Activated T-cell treated with anti-CD3 and anti-CD28 coated beads, Interleukin-2, amount 50 U/mL, for 4 hours (primary cell): ENCODE data around the gene TBC1D20. TPM values are rescaled to one million over a fixed set of nuclear protein-coding genes. Genes with fewer than 3 reads are reported as not detected.

Experiments
- ATAC-seq, 2 donors: fragments of 200-7000 bp; cut with Tn5 transposase; one replicate each; pipeline ENCODE4 v1.10.0; 2021
- DNase-seq: peaks from one replicate; pipeline ENCODE4 v3.0.0-alpha.2; 2020
- H3K27me3 Mint-ChIP-seq: one replicate; pipeline ENCODE4 v1.8.0; 2021; ENCODE audit warnings: low read depth, mixed read lengths
- H3K36me3 Mint-ChIP-seq: one replicate; pipeline ENCODE4 v1.8.0; 2022; ENCODE audit warnings: mixed read lengths; ENCODE audit not compliant: insufficient read depth
- H3K4me1 Mint-ChIP-seq: one replicate; pipeline ENCODE4 v1.8.0; 2021; ENCODE audit warnings: low read depth, mixed read lengths
- H3K4me3 Mint-ChIP-seq: one replicate; pipeline ENCODE4 v1.8.0; 2021; ENCODE audit warnings: mild to moderate bottlenecking, moderate library complexity, mixed read lengths
- H3K9me3 Mint-ChIP-seq: one replicate; pipeline ENCODE4 v1.8.0; 2021; ENCODE audit warnings: mixed read lengths
- total RNA-seq, 3 donors: library from RNA; stranded (reverse); gene quantifications; one replicate each; pipeline ENCODE4 v1.2.1, GENCODE V29; 2021

Gene TBC1D20
- total RNA-seq, 3 donors from 2014 or later, result 21.2 to 25.5 (median 23.9) TPM

DNA sequence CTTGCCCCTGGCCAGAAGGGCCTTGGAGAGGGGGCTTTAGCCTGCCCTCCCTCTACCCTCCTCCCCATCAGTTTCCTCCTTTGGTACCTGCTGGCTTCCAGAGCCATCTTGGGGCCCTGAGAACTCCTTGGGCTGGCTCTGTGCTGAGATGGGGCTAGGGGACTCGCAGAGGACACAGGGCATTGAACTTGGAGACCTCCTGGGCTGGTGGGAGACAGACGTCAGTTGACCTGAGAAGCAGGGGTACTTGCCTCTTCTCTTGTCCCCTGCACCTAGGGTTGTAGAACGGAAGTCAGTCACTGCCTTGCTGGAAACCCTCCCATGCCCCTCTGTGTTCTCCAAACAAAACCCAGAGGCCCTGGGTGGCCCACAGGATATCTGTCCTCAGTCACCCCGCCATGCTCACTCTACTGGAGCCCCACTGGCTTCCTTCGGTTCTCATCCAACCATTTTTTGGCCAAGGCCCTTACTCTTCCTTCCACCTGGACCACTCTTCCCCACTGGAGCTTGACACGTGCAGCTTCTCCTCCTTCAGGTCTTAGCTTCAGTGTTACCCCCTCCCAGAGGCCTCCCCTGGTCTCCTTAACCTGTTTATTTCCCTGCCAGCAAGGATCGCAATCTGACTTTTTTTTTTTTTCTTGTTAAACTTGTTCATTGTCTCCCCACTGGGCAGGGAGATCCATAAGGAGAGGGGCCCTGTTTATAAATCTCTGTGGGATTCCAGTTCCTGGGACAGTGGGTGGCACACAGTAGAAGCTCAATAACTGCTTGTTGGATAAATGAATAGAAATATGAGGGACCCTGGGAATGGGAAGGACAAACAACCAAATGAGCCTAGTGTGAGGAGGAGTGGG, 53.3 kb downstream of the TBC1D20 start:
- ATAC-seq (peak; percentile 24 to 25), DNase-seq (no peak)
- no peaks in the 10 kb centered on the region for H3K27me3 Mint-ChIP-seq
- H3K36me3 Mint-ChIP-seq, result peaks cover 36% of the 10 kb centered on the region
- peak overlapping the region; percentile 97 for H3K4me3 Mint-ChIP-seq
- peaks cover 55% of the 10 kb centered on the region for H3K4me1 Mint-ChIP-seq
- no peaks in the 10 kb centered on the region for H3K9me3 Mint-ChIP-seq

DNA sequence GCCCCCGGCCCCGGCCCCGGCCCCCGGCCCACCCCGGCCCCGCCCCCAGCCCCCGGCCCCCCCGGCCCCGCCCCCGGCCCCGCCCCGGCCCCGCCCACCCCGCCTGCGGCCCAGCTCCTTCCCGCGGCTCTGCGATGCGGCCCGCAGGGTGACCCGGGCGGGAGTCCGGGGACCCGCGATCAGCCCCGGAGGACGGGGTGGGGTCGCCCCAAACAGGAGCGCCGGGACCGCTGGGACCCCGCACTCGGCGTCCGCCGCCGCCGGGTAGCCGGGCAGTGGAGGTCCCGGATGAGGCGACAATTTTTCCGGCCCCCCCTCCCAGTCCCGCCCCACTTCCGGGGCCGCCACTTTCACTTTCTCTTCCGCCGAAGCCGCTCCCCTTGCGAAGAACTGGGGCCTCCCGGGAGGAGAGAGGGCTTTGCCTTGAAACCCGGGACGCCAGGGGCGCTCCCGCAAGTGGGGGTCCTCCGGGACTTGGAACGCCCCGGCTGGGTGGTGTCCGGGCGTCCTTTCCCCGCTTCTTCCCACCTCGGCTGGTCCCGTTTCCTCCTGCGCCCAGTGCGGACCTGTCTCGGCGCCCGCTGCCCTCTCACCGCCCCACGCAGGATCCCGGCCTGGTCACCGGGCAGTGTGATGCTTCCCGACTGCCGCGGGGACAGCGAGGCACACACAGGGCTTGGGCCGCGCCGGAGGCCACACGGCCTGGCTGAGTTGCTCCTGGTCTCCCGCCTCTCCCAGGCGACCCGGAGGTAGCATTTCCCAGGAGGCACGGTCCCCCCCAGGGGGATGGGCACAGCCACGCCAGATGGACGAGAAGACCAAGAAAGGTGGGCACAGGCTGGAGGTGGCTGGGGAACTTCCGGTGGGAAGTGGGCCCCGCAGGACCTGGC, 54.1 kb downstream of the TBC1D20 start, which contains the start of gene RBCK1:
RBCK1 (plus strand) TSS at position 347 of the 890 bp plus-strand sequence; CDS start at position 806, 459 bp downstream.
- DNase-seq (peak; percentile 85), ATAC-seq (peak; percentile 80 to 82)
- H3K36me3 Mint-ChIP-seq, result peaks cover 32% of the 10 kb centered on the region
- H3K9me3 Mint-ChIP-seq, result no peaks in the 10 kb centered on the region
- peak within 1 kb of the TSS; percentile 97 for H3K4me3 Mint-ChIP-seq
- no peaks in the 10 kb centered on the region for H3K27me3 Mint-ChIP-seq
- peaks cover 46% of the 10 kb centered on the region for H3K4me1 Mint-ChIP-seq

DNA sequence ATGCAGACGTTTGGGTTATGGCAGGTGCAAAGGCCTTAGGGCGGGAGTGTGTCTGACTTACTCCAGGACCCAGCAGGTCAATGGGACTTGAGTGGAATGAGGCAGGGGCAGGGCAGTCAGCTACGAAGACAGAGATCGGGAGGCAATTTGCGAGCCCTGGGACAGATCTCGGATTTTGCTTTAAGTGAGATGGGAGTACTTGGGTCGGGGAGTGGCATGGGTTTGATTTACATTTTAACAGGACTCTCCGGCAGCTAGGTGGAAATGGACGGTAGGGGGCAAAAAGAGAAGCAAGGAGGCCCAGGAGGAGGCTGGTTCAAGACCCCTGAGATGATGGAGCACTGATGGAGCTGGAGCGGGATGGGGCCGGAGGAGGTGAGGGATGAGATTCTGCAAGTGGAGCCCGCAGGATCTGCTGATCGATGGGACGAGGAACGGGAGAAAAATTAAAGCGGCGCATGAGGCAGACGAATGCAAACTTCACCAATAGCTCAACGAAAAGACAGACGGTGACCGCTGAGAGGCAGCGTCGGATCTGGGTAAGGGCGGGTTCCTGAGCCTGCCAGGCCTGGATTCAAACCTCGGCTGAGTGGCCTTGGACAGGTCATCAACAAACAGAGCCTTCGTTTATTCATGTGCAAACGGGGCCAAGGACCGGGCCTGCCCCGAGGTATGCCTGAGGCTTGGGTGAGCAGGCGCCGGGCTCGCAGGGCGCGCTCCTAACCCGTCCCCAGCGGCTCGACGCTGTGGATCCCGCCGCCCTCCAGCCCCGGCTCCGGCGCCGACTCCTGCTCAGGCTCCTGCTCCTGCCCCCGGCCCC, 55.0 kb downstream of the TBC1D20 start:
- Mint-ChIP-seq H3K9me3 (no peaks in the 10 kb centered on the region), H3K27me3 (no peaks in the 10 kb centered on the region), H3K36me3 (peaks cover 27% of the 10 kb centered on the region), H3K4me1 (peaks cover 44% of the 10 kb centered on the region), H3K4me3 (peak overlapping the region; percentile 80)
- ATAC-seq (peak; percentile 75 to 82), DNase-seq (peak; percentile 55)

DNA sequence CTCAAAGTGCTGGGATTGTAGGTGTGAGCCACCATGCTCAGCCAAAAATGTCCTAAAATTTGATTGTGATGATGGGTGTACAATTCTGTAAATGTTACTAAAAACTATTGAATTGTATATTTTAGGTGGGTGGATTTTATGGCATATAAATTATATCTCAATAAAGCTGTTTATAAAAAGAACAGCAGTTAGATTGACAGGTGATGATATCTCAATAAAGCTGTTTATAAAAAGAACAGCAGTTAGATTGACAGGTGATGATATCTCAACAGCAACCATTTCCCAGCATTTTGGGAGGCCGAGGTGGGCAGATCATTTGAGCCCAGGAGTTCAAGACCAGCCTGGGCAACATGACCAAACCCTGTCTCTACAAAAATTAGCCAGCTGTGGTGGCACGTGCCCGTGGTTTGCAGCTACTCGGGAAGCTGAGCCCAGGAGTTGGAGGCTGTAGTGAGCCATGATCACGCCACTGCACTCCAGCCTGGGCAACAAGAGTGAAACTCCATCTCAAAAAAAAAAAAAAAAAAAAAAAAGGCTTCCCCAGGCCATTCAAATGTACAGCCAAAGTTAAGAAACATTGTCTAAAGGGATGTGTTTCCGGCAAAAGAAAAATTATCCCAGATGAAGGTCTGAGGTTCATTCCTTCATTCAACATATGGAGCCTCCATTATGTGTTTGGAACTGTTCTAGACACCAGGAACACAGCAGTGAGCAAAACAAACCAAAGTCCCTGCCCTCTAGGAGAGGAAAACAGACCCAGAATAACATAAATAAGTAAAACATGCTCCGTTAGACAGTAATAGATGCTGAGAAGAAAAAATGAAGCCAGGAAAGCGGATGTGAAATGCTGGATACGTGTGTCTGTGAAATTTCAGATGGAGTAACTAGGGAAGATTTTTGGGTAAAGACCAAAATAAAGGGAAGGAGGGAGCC, 55.9 kb downstream of the TBC1D20 start:
- Mint-ChIP-seq H3K36me3 (peaks cover 20% of the 10 kb centered on the region), H3K27me3 (no peaks in the 10 kb centered on the region), H3K4me1 (peaks cover 44% of the 10 kb centered on the region), H3K9me3 (no peaks in the 10 kb centered on the region), H3K4me3 (peak overlapping the region; percentile 80)
- DNase-seq (no peak), ATAC-seq (no peak)

DNA sequence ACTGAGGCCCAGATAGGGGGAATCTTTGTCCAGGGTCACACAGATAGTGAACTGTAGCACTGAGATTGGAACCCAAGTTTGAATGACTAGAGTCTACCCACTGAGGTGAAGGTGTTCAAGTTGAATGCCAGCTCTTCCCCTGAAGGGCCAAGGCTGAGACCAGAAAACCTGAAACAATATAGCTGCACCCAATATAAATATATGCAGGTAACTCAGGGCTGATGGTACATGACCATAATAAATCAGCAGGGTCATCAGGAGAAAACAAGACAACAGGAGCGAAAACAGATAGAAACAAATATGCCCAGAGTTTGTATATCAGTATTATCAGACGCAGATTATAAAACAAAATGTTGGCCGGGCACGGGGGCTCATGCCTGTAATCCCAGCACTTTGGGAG, 58.2 kb downstream of the TBC1D20 start:
- DNase-seq (no peak), ATAC-seq (no peak)
- H3K27me3 Mint-ChIP-seq, result no peaks in the 10 kb centered on the region
- H3K36me3 Mint-ChIP-seq, result peaks cover under 1% of the 10 kb centered on the region
- H3K4me3 Mint-ChIP-seq, result no peak overlapping the region
- H3K9me3 Mint-ChIP-seq, result no peaks in the 10 kb centered on the region
- H3K4me1 Mint-ChIP-seq, result peaks cover 26% of the 10 kb centered on the region

DNA sequence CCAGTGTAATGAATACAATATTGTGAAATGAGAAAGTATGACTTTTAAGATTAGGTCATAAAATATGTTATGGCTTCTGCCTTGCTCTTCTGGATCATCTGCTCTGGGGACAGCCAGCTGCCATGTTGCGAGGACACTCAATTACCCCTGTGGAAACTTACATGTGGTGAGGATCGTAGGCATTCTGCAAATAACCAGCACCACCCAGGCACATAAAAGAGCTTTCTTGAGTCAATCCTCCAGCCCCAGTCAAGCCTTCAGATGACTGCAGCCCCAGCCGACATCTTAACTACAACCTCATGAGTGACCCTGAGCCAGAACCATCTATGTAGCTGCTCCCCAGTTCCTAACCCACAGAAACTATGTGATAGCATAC, 58.8 kb downstream of the TBC1D20 start:
- Mint-ChIP-seq H3K4me3 (no peak overlapping the region), H3K4me1 (peaks cover 24% of the 10 kb centered on the region), H3K36me3 (peaks cover 1% of the 10 kb centered on the region), H3K27me3 (no peaks in the 10 kb centered on the region), H3K9me3 (no peaks in the 10 kb centered on the region)
- DNase-seq, result no peak
- ATAC-seq, result no peak

DNA sequence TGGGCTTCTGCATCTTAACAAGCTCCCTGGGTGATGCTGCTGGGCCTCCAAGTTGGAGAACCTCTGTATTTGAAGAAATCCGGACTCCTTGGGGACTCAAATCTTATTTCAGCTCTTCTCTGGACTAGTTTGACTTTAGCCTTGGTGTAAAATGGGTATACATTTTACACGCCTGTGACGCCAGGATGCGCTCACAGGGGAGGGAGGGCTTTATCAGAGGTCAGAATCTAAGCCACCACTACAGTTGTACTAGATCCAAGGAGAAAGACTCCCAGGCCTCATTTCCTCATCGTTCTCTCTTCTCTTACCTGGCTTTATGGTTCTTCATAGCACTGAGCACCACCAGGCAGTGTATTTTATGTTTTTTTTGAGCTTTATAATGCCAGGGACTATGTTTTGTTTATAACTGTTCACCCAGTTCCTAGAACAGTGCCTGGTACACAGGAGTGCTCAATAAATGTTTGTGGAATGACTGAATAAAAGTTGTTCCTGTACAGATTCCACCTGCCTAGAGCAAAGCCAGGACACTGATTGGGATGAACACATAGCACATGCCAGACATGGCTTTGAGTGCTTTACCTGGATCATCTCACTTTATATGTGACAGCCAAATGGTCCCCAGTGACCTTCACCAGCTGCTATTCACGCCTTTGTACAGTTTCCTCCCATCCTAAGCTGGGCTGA, 59.3 kb downstream of the TBC1D20 start:
- ATAC-seq (no peak), DNase-seq (no peak)
- peaks cover 24% of the 10 kb centered on the region for H3K4me1 Mint-ChIP-seq
- H3K27me3 Mint-ChIP-seq, result no peaks in the 10 kb centered on the region
- no peaks in the 10 kb centered on the region for H3K9me3 Mint-ChIP-seq
- peaks cover 3% of the 10 kb centered on the region for H3K36me3 Mint-ChIP-seq
- no peak overlapping the region for H3K4me3 Mint-ChIP-seq

DNA sequence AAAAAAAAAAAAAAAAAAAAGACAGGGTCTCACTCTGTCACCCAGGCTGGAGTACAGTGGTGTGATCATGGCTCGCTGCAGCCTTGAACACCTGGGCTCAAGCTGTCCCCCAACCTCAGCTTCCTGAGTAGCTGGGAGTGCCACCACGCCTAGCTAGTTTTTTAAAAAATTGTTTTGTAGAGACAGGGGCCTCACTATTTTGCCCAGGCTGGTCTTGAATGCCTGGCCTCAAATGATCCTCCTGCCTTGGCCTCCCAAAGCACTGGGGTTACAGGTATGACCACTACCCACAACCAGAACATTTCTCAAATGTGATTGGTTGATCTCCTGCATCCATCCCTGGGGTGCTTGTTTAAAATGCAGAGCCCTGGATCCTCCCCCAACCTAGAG, 59.8 kb downstream of the TBC1D20 start:
- no peaks in the 10 kb centered on the region for H3K27me3 Mint-ChIP-seq
- no peaks in the 10 kb centered on the region for H3K9me3 Mint-ChIP-seq
- ATAC-seq, result no peak
- DNase-seq, result no peak
- H3K4me1 Mint-ChIP-seq, result peaks cover 24% of the 10 kb centered on the region
- H3K4me3 Mint-ChIP-seq, result no peak overlapping the region
- peaks cover 4% of the 10 kb centered on the region for H3K36me3 Mint-ChIP-seq

DNA sequence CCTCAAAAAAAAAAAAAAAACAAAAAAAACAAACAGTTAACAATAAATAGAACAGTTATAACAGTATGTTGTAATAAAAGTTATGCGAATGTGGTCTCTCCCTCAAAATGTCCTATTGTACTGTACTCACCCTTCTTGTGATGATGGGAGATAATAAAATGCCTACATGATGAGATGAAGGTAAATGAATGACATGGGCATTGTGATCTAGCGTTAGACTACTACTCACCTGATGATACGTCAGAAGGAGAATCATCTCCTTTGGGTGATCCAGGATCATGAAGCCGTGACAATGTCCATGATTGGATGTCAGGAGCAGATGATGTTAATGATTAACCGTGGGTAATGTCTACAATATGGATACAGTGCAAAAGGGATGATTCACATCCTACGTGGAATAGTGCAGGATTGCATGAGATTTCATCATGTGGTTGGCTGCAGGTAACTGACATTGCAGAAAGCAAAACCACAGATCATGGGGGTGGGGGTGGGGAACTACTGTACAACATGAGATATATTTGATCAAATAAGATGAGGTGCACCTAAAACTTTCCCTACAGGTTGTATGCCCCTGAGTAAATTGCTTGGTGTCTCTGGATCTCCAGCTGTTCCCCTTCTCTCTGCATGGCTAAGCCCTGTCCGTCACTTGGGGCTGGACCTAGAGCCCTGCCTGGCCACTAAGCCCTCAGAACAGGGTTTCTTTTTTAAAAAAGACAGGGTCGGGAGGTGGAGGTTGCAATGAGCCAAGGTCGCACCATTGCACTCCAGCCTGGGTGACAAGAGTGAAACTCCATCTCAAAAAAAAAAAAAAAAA, 60.4 kb downstream of the TBC1D20 start:
- ATAC-seq (peak in 1 of 2 donors; percentile 46), DNase-seq (no peak)
- Mint-ChIP-seq H3K36me3 (peaks cover 7% of the 10 kb centered on the region), H3K4me1 (peaks cover 18% of the 10 kb centered on the region), H3K9me3 (no peaks in the 10 kb centered on the region), H3K4me3 (no peak overlapping the region), H3K27me3 (no peaks in the 10 kb centered on the region)

DNA sequence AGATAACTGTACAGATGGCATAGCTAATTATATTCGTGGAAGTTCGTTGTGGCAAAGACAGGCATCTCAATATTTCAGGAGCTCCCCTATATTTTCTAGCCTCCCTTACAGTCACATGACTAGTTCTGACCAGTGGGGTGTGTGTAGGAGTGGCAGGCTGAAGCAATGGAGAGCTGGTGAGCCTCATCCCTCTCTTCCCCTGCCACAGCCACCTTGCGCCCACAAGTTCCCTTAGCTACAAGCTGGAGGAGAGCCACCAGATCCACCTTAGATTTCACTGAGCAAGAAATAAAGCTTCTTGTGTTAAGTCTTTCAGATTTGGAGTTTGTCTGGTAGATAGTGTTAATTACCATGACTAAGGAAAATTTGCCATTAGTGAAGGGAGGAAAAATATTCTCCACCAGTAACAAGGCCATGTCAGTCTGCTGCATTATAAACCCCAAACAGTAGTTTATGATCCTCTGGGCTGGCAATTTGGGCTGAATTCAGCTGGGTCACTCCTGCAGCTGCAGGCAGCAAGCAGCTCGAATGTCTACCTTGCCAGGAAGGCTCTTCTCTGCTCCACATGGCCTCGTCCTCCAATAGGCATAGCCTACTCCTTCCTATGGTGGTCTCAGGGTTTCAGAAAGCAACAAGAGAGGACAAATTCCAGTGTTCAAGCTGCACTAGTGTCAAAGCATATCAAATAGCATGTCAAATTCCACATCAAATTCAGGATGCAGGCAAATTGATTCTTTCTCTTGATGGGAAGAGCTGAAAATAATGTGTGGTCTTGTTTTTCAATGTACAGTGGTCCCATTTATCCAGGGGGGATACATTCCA, 61.7 kb downstream of the TBC1D20 start:
- DNase-seq, result no peak
- Mint-ChIP-seq H3K4me1 (peaks cover 15% of the 10 kb centered on the region), H3K36me3 (peaks cover 12% of the 10 kb centered on the region), H3K4me3 (no peak overlapping the region), H3K27me3 (no peaks in the 10 kb centered on the region), H3K9me3 (no peaks in the 10 kb centered on the region)
- ATAC-seq, result no peak

DNA sequence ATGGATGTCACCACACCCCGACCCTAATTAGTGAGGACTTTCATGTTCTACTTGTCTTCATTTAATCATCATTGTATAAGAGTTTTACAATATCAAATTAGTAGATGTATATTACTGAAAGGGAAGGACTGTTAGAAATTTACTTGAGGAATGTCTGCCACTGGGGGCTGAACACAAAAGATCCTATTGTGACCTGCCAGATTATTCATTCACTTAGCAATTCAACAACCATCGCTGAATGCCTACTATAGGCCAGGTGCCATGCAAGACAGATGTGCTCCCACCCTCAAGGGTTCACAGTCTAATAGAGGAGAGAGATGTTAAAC, 62.2 kb downstream of the TBC1D20 start:
- peaks cover 12% of the 10 kb centered on the region for H3K36me3 Mint-ChIP-seq

More for the DNA sequence above, 62.2 kb downstream of the TBC1D20 start:
- no peak for ATAC-seq
- Mint-ChIP-seq H3K9me3 (no peaks in the 10 kb centered on the region), H3K27me3 (no peaks in the 10 kb centered on the region), H3K4me1 (peaks cover 15% of the 10 kb centered on the region), H3K4me3 (no peak overlapping the region)
- no peak for DNase-seq
